ENCODE results near the gene S100A5.

DNA sequence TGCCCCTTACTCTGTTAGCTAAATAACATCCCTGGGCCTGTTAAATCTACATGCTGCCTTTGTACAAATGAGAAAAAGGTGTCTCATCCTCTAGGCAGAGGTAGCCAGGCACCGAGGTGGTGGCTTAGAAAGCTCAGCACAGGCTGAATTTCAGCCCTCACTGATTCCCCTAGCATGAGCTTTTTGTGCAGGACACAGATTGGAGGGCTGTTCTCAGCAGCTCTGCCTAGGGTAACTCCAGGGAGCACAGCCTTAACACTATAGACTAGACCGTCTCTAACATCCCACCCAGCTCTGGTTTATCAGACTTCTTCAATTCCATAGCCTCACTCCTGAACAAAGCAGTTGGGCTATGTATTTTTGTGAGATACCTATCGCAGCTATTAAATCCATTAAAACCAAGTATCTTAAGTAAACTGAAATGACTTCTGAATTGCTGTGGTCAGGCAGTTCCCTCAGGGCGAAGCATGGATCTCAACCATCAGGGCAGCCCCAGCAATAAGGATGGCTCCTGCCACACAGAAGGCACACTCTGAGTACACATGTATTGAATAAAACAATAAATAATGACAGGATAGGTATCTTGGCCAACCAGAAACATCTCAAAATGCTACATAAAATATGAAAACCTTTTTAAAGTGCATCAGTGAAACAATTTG is 19.8 kb downstream of the S100A5 start:
- TF ChIP-seq EZH2 (IDR thresholded peaks at IDR 0.05; ENCODE audit: insufficient read depth, poor library complexity, severe bottlenecking) (no peak), EZH2phosphoT487 (IDR thresholded peaks at IDR 0.05; ENCODE audit: insufficient read depth, low read depth) (no peak)

Measured in GM23248 (cell line).